ENCODE measurements around the gene RIMOC1. TPM values are rescaled to one million over a fixed set of nuclear protein-coding genes. Genes with fewer than 3 reads are reported as not detected.

The RIMOC1 gene
- total and polyA plus RNA-seq, 2 of the 8 experiments (the other 6 are each of a cell fraction or from before 2014, with no cell fraction given): 20.6 to 35.1 TPM

GRCh38 chr5:41875121-41875520 is 29.0 kb upstream of the RIMOC1 start (continued):
- TF ChIP-seq SP2 (IDR thresholded peaks at IDR 0.05; ENCODE audit: low read length) (no peak), ZNF274 (IDR thresholded peaks at IDR 0.05; ENCODE audit: borderline replicate concordance, extremely low read depth, low read length) (no peak), E2F6 (IDR thresholded peaks at IDR 0.05) (no peak), MAFK (IDR thresholded peaks at IDR 0.05; ENCODE audit: low read depth, low read length) (no peak), RNF2 (IDR thresholded peaks at IDR 0.05; ENCODE audit: borderline replicate concordance, low read depth, low read length, missing control alignments, poor library complexity, severe bottlenecking) (no peak), EP300 (IDR thresholded peaks at IDR 0.05; ENCODE audit: borderline replicate concordance in 1 of 2, low read depth in 2 of 2, low read length in 2 of 2) (no peak), GTF2F1 (IDR thresholded peaks at IDR 0.05; ENCODE audit: borderline replicate concordance, low read depth, low read length) (no peak)

All from H1 (cell line).